Erythroblast (primary cell): ENCODE results near the gene COP1.

Experiments used
- GATA1 ChIP-seq: IDR thresholded peaks from 2 replicates; pipeline ENCODE4 v1.6.1; 2011; ENCODE audit warnings: low read depth, mild to moderate bottlenecking, control low read depth, low read length, moderate library complexity
- POLR2A ChIP-seq: IDR thresholded peaks from 2 replicates; pipeline ENCODE4 v1.6.1; 2011; ENCODE audit warnings: mild to moderate bottlenecking, low read length

DNA sequence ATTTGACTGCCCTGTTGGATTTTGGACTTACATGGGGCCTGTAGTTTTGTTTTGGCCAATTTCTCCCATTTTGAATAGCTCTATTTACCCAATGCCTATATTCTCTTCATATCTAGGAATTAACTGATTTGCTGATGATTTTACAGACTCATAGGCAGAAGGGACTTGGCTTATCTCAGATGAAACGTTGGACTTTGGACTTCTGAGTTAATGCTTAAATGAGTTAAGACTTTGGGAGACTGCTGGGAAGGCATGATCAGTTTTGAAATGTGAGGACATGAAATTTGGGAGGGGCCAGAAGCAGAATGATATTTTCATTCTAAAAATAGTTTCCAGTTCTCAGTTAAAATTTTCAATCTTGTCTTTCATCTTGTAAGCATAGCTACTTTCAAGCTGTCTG lies 222.3 kb downstream of the COP1 start:
- TF ChIP-seq POLR2A (no peak), GATA1 (no peak)
